Stimulated activated naive CD8-positive, alpha-beta T cell treated with anti-CD3 and anti-CD28 coated beads, Interleukin-15, Interleukin-2, amounts not matched to agents 100 ng/mL and 50 ng/mL, for 24 hours (primary cell): ENCODE data around the gene NHLRC2.

Experiments used
- H3K27ac Mint-ChIP-seq: one replicate; pipeline ENCODE4 v1.8.0; 2021; ENCODE audit warnings: mild to moderate bottlenecking, mixed read lengths
- H3K27me3 Mint-ChIP-seq: one replicate; pipeline ENCODE4 v1.8.0; 2021; ENCODE audit warnings: mixed read lengths
- H3K36me3 Mint-ChIP-seq: one replicate; pipeline ENCODE4 v1.8.0; 2021; ENCODE audit warnings: low read depth, mixed read lengths
- H3K4me1 Mint-ChIP-seq: one replicate; pipeline ENCODE4 v1.8.0; 2021; ENCODE audit warnings: low read depth, mixed read lengths
- H3K4me3 Mint-ChIP-seq: one replicate; pipeline ENCODE4 v1.8.0; 2021; ENCODE audit warnings: mild to moderate bottlenecking, mixed read lengths
- H3K9me3 Mint-ChIP-seq: one replicate; pipeline ENCODE4 v1.8.0; 2021; ENCODE audit warnings: mixed read lengths

NHLRC2 gene

GRCh38 chr10:113879691-113880090 lies 25.2 kb downstream of the NHLRC2 start:
- H3K4me3 Mint-ChIP-seq: no peak overlapping the region

GRCh38 chr10:113880236-113880635 lies 25.8 kb downstream of the NHLRC2 start:
- peaks cover 66% of the 10 kb centered on the region for H3K36me3 Mint-ChIP-seq
- no peaks in the 10 kb centered on the region for H3K27me3 Mint-ChIP-seq
- peaks cover 14% of the 10 kb centered on the region for H3K4me1 Mint-ChIP-seq
- H3K9me3 Mint-ChIP-seq: no peaks in the 10 kb centered on the region
- H3K27ac Mint-ChIP-seq: no peak overlapping the region
- no peak overlapping the region for H3K4me3 Mint-ChIP-seq

More at GRCh38 chr10:113879691-113880090, 25.2 kb downstream of the NHLRC2 start:
- Mint-ChIP-seq H3K27ac (no peak overlapping the region), H3K4me1 (peaks cover 14% of the 10 kb centered on the region), H3K27me3 (no peaks in the 10 kb centered on the region), H3K36me3 (peaks cover 66% of the 10 kb centered on the region), H3K9me3 (no peaks in the 10 kb centered on the region)

- Mint-ChIP-seq H3K4me3 (no peak overlapping the region), H3K36me3 (peaks cover 74% of the 10 kb centered on the region), H3K27ac (no peak overlapping the region), H3K9me3 (no peaks in the 10 kb centered on the region), H3K27me3 (no peaks in the 10 kb centered on the region), H3K4me1 (peaks cover 14% of the 10 kb centered on the region)
Measured at GRCh38 chr10:113882240-113882639, 27.8 kb downstream of the NHLRC2 start.

GRCh38 chr10:113889911-113890310 lies 35.5 kb downstream of the NHLRC2 start:
- Mint-ChIP-seq H3K9me3 (no peaks in the 10 kb centered on the region), H3K36me3 (peaks cover 62% of the 10 kb centered on the region), H3K4me3 (no peak overlapping the region), H3K27ac (no peak overlapping the region), H3K4me1 (no peaks in the 10 kb centered on the region), H3K27me3 (no peaks in the 10 kb centered on the region)

- Mint-ChIP-seq H3K9me3 (no peaks in the 10 kb centered on the region), H3K27me3 (no peaks in the 10 kb centered on the region), H3K36me3 (peaks cover 62% of the 10 kb centered on the region), H3K4me3 (no peak overlapping the region), H3K4me1 (no peaks in the 10 kb centered on the region), H3K27ac (no peak overlapping the region)
Measured at GRCh38 chr10:113890769-113891168, 36.3 kb downstream of the NHLRC2 start.

- H3K36me3 Mint-ChIP-seq: peaks cover 55% of the 10 kb centered on the region
- no peaks in the 10 kb centered on the region for H3K9me3 Mint-ChIP-seq
- H3K27ac Mint-ChIP-seq: no peak overlapping the region
- no peak overlapping the region for H3K4me3 Mint-ChIP-seq
- H3K4me1 Mint-ChIP-seq: no peaks in the 10 kb centered on the region
- H3K27me3 Mint-ChIP-seq: no peaks in the 10 kb centered on the region
Measured at GRCh38 chr10:113891476-113891875, 37.0 kb downstream of the NHLRC2 start.

- Mint-ChIP-seq H3K27me3 (no peaks in the 10 kb centered on the region), H3K36me3 (peaks cover 45% of the 10 kb centered on the region), H3K9me3 (no peaks in the 10 kb centered on the region), H3K4me3 (no peak overlapping the region), H3K4me1 (no peaks in the 10 kb centered on the region), H3K27ac (no peak overlapping the region)
Measured at GRCh38 chr10:113893570-113893969, 39.1 kb downstream of the NHLRC2 start.

GRCh38 chr10:113894581-113894980 lies 40.1 kb downstream of the NHLRC2 start:
- Mint-ChIP-seq H3K36me3 (peaks cover 51% of the 10 kb centered on the region), H3K27ac (no peak overlapping the region), H3K4me3 (no peak overlapping the region), H3K27me3 (no peaks in the 10 kb centered on the region), H3K4me1 (no peaks in the 10 kb centered on the region), H3K9me3 (no peaks in the 10 kb centered on the region)

- no peaks in the 10 kb centered on the region for H3K27me3 Mint-ChIP-seq
- H3K4me1 Mint-ChIP-seq: no peaks in the 10 kb centered on the region
- H3K9me3 Mint-ChIP-seq: no peaks in the 10 kb centered on the region
- no peak overlapping the region for H3K27ac Mint-ChIP-seq
- H3K36me3 Mint-ChIP-seq: peaks cover 52% of the 10 kb centered on the region
- no peak overlapping the region for H3K4me3 Mint-ChIP-seq
Measured at GRCh38 chr10:113895018-113895417, 40.6 kb downstream of the NHLRC2 start.

- Mint-ChIP-seq H3K4me1 (no peaks in the 10 kb centered on the region), H3K27ac (no peak overlapping the region), H3K36me3 (peaks cover 48% of the 10 kb centered on the region), H3K9me3 (no peaks in the 10 kb centered on the region), H3K27me3 (no peaks in the 10 kb centered on the region), H3K4me3 (no peak overlapping the region)
Measured at GRCh38 chr10:113897693-113898618, 43.5 kb downstream of the NHLRC2 start.

GRCh38 chr10:113899952-113900598 lies 45.6 kb downstream of the NHLRC2 start:
- Mint-ChIP-seq H3K4me1 (no peaks in the 10 kb centered on the region), H3K36me3 (peaks cover 51% of the 10 kb centered on the region), H3K4me3 (no peak overlapping the region), H3K27ac (no peak overlapping the region), H3K9me3 (no peaks in the 10 kb centered on the region), H3K27me3 (no peaks in the 10 kb centered on the region)

- no peaks in the 10 kb centered on the region for H3K4me1 Mint-ChIP-seq
- no peaks in the 10 kb centered on the region for H3K9me3 Mint-ChIP-seq
- no peaks in the 10 kb centered on the region for H3K27me3 Mint-ChIP-seq
- no peak overlapping the region for H3K27ac Mint-ChIP-seq
- no peak overlapping the region for H3K4me3 Mint-ChIP-seq
- peaks cover 39% of the 10 kb centered on the region for H3K36me3 Mint-ChIP-seq
Measured at GRCh38 chr10:113905756-113906155, 51.3 kb downstream of the NHLRC2 start.

- H3K36me3 Mint-ChIP-seq: peaks cover 32% of the 10 kb centered on the region
- no peak overlapping the region for H3K4me3 Mint-ChIP-seq
- H3K9me3 Mint-ChIP-seq: no peaks in the 10 kb centered on the region
- H3K27me3 Mint-ChIP-seq: no peaks in the 10 kb centered on the region
- H3K4me1 Mint-ChIP-seq: no peaks in the 10 kb centered on the region
- no peak overlapping the region for H3K27ac Mint-ChIP-seq
Measured at GRCh38 chr10:113907166-113907565, 52.7 kb downstream of the NHLRC2 start.

- H3K4me3 Mint-ChIP-seq: no peak overlapping the region
- peaks cover 32% of the 10 kb centered on the region for H3K36me3 Mint-ChIP-seq
- H3K27me3 Mint-ChIP-seq: no peaks in the 10 kb centered on the region
- H3K27ac Mint-ChIP-seq: no peak overlapping the region
- no peaks in the 10 kb centered on the region for H3K4me1 Mint-ChIP-seq
- no peaks in the 10 kb centered on the region for H3K9me3 Mint-ChIP-seq
Measured at GRCh38 chr10:113908236-113908635, 53.8 kb downstream of the NHLRC2 start.

GRCh38 chr10:113911113-113911512 lies 56.7 kb downstream of the NHLRC2 start:
- H3K27ac Mint-ChIP-seq: no peak overlapping the region
- H3K4me1 Mint-ChIP-seq: no peaks in the 10 kb centered on the region
- no peaks in the 10 kb centered on the region for H3K27me3 Mint-ChIP-seq
- H3K36me3 Mint-ChIP-seq: peaks cover 19% of the 10 kb centered on the region
- H3K9me3 Mint-ChIP-seq: no peaks in the 10 kb centered on the region
- H3K4me3 Mint-ChIP-seq: no peak overlapping the region
